Trophoblast cell (in vitro differentiated cells and primary cell): Measurements from ENCODE around the gene ASAP2.

Experiments used
- DNase-seq, 2 donors: peaks; one replicate each; pipeline ENCODE4 v3.0.0-alpha.2; 2016
- H2AFZ ChIP-seq: 2 replicates; pipeline ENCODE4 v1.6.1; 2013; ENCODE audit warnings: low read length, moderate library complexity, mild to moderate bottlenecking; ENCODE audit not compliant: insufficient read depth, poor library complexity
- H2AK5ac ChIP-seq: 2 replicates; pipeline ENCODE4 v1.6.1; 2013; ENCODE audit warnings: mild to moderate bottlenecking, low read length
- H2BK120ac ChIP-seq: 2 replicates; pipeline ENCODE4 v1.6.1; 2013; ENCODE audit warnings: low read length, mild to moderate bottlenecking, moderate library complexity; ENCODE audit not compliant: insufficient read depth, poor library complexity
- H2BK12ac ChIP-seq: 2 replicates; pipeline ENCODE4 v1.6.1; 2013; ENCODE audit warnings: mild to moderate bottlenecking, low read length, moderate library complexity
- H2BK5ac ChIP-seq: 2 replicates; pipeline ENCODE4 v1.6.1; 2013; ENCODE audit warnings: low read length, low read depth, moderate library complexity, mild to moderate bottlenecking; ENCODE audit not compliant: poor library complexity
- H3K14ac ChIP-seq: 2 replicates; pipeline ENCODE4 v1.6.1; 2013; ENCODE audit warnings: mild to moderate bottlenecking, low read length
- H3K18ac ChIP-seq: 2 replicates; pipeline ENCODE4 v1.6.1; 2013; ENCODE audit warnings: mild to moderate bottlenecking, low read length
- H3K23ac ChIP-seq: 2 replicates; pipeline ENCODE4 v1.6.1; 2013; ENCODE audit warnings: low read length
- H3K27ac ChIP-seq: 2 replicates; pipeline ENCODE4 v1.5.1; 2013; ENCODE audit warnings: low read depth, mild to moderate bottlenecking, inconsistent platforms, low read length, moderate library complexity
- H3K27me3 ChIP-seq: 2 replicates; pipeline ENCODE4 v1.6.1; 2013; ENCODE audit warnings: inconsistent platforms, mild to moderate bottlenecking, low read length, moderate library complexity; ENCODE audit not compliant: insufficient read depth
- H3K36me3 ChIP-seq, 2 experiments: 1 replicate in 1 of 2; 2 replicates in 1 of 2; pipeline ENCODE4 v1.6.1; 2013; ENCODE audit warnings: low read length in 2 of 2, mild to moderate bottlenecking in 2 of 2, moderate library complexity in 1 of 2; ENCODE audit not compliant: insufficient read depth in 2 of 2, control insufficient read depth in 1 of 2
- H3K4ac ChIP-seq: 2 replicates; pipeline ENCODE4 v1.6.1; 2013; ENCODE audit warnings: low read depth, mild to moderate bottlenecking, low read length, moderate library complexity
- H3K4me1 ChIP-seq, 2 experiments: 1 replicate in 1 of 2; 2 replicates in 1 of 2; pipeline ENCODE4 v1.6.1; 2013; ENCODE audit warnings: low read length in 2 of 2, mild to moderate bottlenecking in 2 of 2, moderate library complexity in 1 of 2; ENCODE audit not compliant: insufficient read depth in 2 of 2, control insufficient read depth in 1 of 2
- H3K4me2 ChIP-seq: 2 replicates; pipeline ENCODE4 v1.6.1; 2013; ENCODE audit warnings: inconsistent platforms, mild to moderate bottlenecking, low read length, moderate library complexity
- H3K4me3 ChIP-seq: 2 replicates; pipeline ENCODE4 v1.5.1; 2013; ENCODE audit warnings: mild to moderate bottlenecking, low read depth, low read length, inconsistent platforms
- H3K79me1 ChIP-seq: one replicate; pipeline ENCODE4 v1.6.1; 2013; ENCODE audit warnings: low read length
- H3K79me2 ChIP-seq: 2 replicates; pipeline ENCODE4 v1.6.1; 2013; ENCODE audit warnings: low read length, mild to moderate bottlenecking; ENCODE audit not compliant: control insufficient read depth, insufficient read depth, poor library complexity
- H3K9ac ChIP-seq: 2 replicates; pipeline ENCODE4 v1.6.1; 2013; ENCODE audit warnings: mild to moderate bottlenecking, low read length
- H3K9me3 ChIP-seq: 2 replicates; pipeline ENCODE4 v1.6.1; 2013; ENCODE audit warnings: low read depth, mild to moderate bottlenecking, control low read depth, inconsistent platforms, low read length; ENCODE audit not compliant: insufficient read depth
- H4K12ac ChIP-seq: 2 replicates; pipeline ENCODE4 v1.6.1; 2013; ENCODE audit warnings: low read depth, mild to moderate bottlenecking, low read length, moderate library complexity
- H4K8ac ChIP-seq: 2 replicates; pipeline ENCODE4 v1.6.1; 2013; ENCODE audit warnings: low read depth, mild to moderate bottlenecking, low read length, moderate library complexity
- H4K91ac ChIP-seq: one replicate; pipeline ENCODE4 v1.6.1; 2013; ENCODE audit warnings: low read depth, mild to moderate bottlenecking, low read length, moderate library complexity
- WGBS: extraction: QIAGEN DNeasy Blood & Tissue Kit; methylation state at CpG from one replicate; pipeline ENCODE4 v1.1.7; 2013; ENCODE audit warnings: missing lambda C conversion rate; ENCODE audit not compliant: insufficient read length, insufficient coverage; ENCODE audit errors: extremely low coverage; 5-methylcytosine and 5-hydroxymethylcytosine counted together

ASAP2 gene

GRCh38 chr2:9228781-9229469 is 22.3 kb downstream of the ASAP2 start:
- Histone ChIP-seq H3K4me3 (no peak overlapping the region), H3K4me2 (no peak overlapping the region), H2BK120ac (no peak overlapping the region), H3K4me1 (peaks cover 47 to 54% of the 10 kb centered on the region in 2 experiments), H3K9me3 (peaks cover 2% of the 10 kb centered on the region), H3K79me1 (peaks cover 10% of the 10 kb centered on the region), H3K36me3 (peaks cover 0 to 6% of the 10 kb centered on the region in 2 experiments), H3K79me2 (no peaks in the 10 kb centered on the region), H3K27me3 (no peaks in the 10 kb centered on the region), H2BK12ac (no peak overlapping the region), H3K14ac (no peak overlapping the region), H3K4ac (peak overlapping the region; percentile 3), H3K27ac (no peak overlapping the region), H2AK5ac (no peak overlapping the region), H3K23ac (no peak overlapping the region), H3K9ac (no peak overlapping the region), H2AFZ (no peak overlapping the region), H4K91ac (no peak overlapping the region), H4K8ac (no peak overlapping the region), H3K18ac (peak overlapping the region; percentile 35), H2BK5ac (no peak overlapping the region), H4K12ac (no peak overlapping the region)
- peak in 1 of 2 donors; percentile 55 for DNase-seq
- no CpG with 5 or more reads among the region's 15 CpGs for WGBS

GRCh38 chr2:9229470-9229820 is 22.8 kb downstream of the ASAP2 start:
- peak overlapping the region; percentile 28 for H3K23ac ChIP-seq
- DNase-seq = no peak
- H3K14ac ChIP-seq = no peak overlapping the region
- peaks cover 2% of the 10 kb centered on the region for H3K9me3 ChIP-seq
- no peaks in the 10 kb centered on the region for H3K27me3 ChIP-seq
- H2AK5ac ChIP-seq = no peak overlapping the region
- H4K12ac ChIP-seq = no peak overlapping the region
- no CpG with 5 or more reads among the region's 6 CpGs for WGBS
- peaks cover 14% of the 10 kb centered on the region for H3K79me1 ChIP-seq
- H2BK12ac ChIP-seq = no peak overlapping the region
- no peak overlapping the region for H4K91ac ChIP-seq
- no peak overlapping the region for H3K27ac ChIP-seq
- peak overlapping the region; percentile 3 for H3K4ac ChIP-seq
- no peak overlapping the region for H2BK120ac ChIP-seq
- no peak overlapping the region for H3K4me2 ChIP-seq
- no peak overlapping the region for H2BK5ac ChIP-seq
- H3K79me2 ChIP-seq = peaks cover 2% of the 10 kb centered on the region
- peak overlapping the region; percentile 35 for H3K18ac ChIP-seq
- no peak overlapping the region for H3K4me3 ChIP-seq
- no peak overlapping the region for H2AFZ ChIP-seq
- peaks cover 0 to 6% of the 10 kb centered on the region in 2 experiments for H3K36me3 ChIP-seq
- H3K4me1 ChIP-seq = peaks cover 52 to 59% of the 10 kb centered on the region in 2 experiments
- H3K9ac ChIP-seq = no peak overlapping the region
- no peak overlapping the region for H4K8ac ChIP-seq

GRCh38 chr2:9230051-9230802 is 23.6 kb downstream of the ASAP2 start:
- peaks cover 0 to 6% of the 10 kb centered on the region in 2 experiments for H3K36me3 ChIP-seq
- WGBS = no CpG with 5 or more reads among the region's 9 CpGs
- DNase-seq = no peak

GRCh38 chr2:9230881-9231280 is 24.3 kb downstream of the ASAP2 start:
- H3K9me3 ChIP-seq = peaks cover 2% of the 10 kb centered on the region
- H3K27me3 ChIP-seq = no peaks in the 10 kb centered on the region
- H3K36me3 ChIP-seq = peaks cover 0 to 4% of the 10 kb centered on the region in 2 experiments
- no peak overlapping the region for H3K23ac ChIP-seq
- peaks cover 60 to 70% of the 10 kb centered on the region in 2 experiments for H3K4me1 ChIP-seq
- WGBS = no CpG with 5 or more reads among the region's 4 CpGs
- no peak overlapping the region for H3K27ac ChIP-seq
- no peak overlapping the region for H3K9ac ChIP-seq
- H3K18ac ChIP-seq = peak overlapping the region; percentile 35
- H2BK12ac ChIP-seq = peak overlapping the region; percentile 8
- peak overlapping the region; percentile 12 for H4K91ac ChIP-seq
- no peak overlapping the region for H4K12ac ChIP-seq
- H3K79me1 ChIP-seq = peaks cover 22% of the 10 kb centered on the region
- H2AFZ ChIP-seq = no peak overlapping the region
- peak overlapping the region; percentile 6 for H3K14ac ChIP-seq
- H3K4ac ChIP-seq = peak overlapping the region; percentile 13
- H3K4me2 ChIP-seq = no peak overlapping the region
- no peak overlapping the region for H3K4me3 ChIP-seq
- peak overlapping the region; percentile 3 for H4K8ac ChIP-seq
- no peak overlapping the region for H2BK5ac ChIP-seq
- no peak for DNase-seq
- H2BK120ac ChIP-seq = no peak overlapping the region
- peaks cover 6% of the 10 kb centered on the region for H3K79me2 ChIP-seq
- peak overlapping the region; percentile 20 for H2AK5ac ChIP-seq

More at GRCh38 chr2:9230051-9230802, 23.6 kb downstream of the ASAP2 start:
- Histone ChIP-seq H3K9ac (no peak overlapping the region), H3K14ac (no peak overlapping the region), H3K4me1 (peaks cover 58 to 67% of the 10 kb centered on the region in 2 experiments), H2AK5ac (no peak overlapping the region), H2BK120ac (no peak overlapping the region), H3K27me3 (no peaks in the 10 kb centered on the region), H3K79me1 (peaks cover 16% of the 10 kb centered on the region), H2BK12ac (no peak overlapping the region), H4K12ac (no peak overlapping the region), H3K79me2 (peaks cover 2% of the 10 kb centered on the region), H3K23ac (no peak overlapping the region), H3K18ac (peak overlapping the region; percentile 56), H2BK5ac (no peak overlapping the region), H3K4me3 (no peak overlapping the region), H3K27ac (no peak overlapping the region), H3K9me3 (peaks cover 2% of the 10 kb centered on the region), H4K8ac (no peak overlapping the region), H2AFZ (no peak overlapping the region), H4K91ac (no peak overlapping the region), H3K4me2 (no peak overlapping the region), H3K4ac (peak overlapping the region; percentile 39)
